Fibroblast of lung (primary cell): ENCODE data around the gene SLF2. TPM values are rescaled to one million over a fixed set of nuclear protein-coding genes. Genes with fewer than 3 reads are reported as not detected.

Experiments
- DNase-seq, 2 donors: peaks; one replicate each; pipeline versions ENCODE4 v3.0.0 to v3.0.0-alpha.2; 2010; ENCODE audit warnings: low read depth in 2 of 2
- H2AFZ ChIP-seq: 2 replicates; pipeline ENCODE4 v1.5.1; 2012; ENCODE audit warnings: low read length, control low read depth, inconsistent platforms
- H3K27ac ChIP-seq: 2 replicates; pipeline ENCODE4 v1.5.1; 2011; ENCODE audit warnings: low read length, control low read depth; ENCODE audit not compliant: insufficient read depth
- H3K27me3 ChIP-seq: 2 replicates; pipeline ENCODE4 v1.5.1; 2011; ENCODE audit warnings: mild to moderate bottlenecking, low read length; ENCODE audit not compliant: control insufficient read depth, insufficient read depth
- H3K36me3 ChIP-seq: 2 replicates; pipeline ENCODE4 v1.5.1; 2011; ENCODE audit warnings: low read length; ENCODE audit not compliant: control insufficient read depth, insufficient read depth
- H3K4me1 ChIP-seq: 2 replicates; pipeline ENCODE4 v1.5.1; 2011; ENCODE audit warnings: low read length; ENCODE audit not compliant: control insufficient read depth, insufficient read depth; ENCODE audit errors: extremely low read depth
- H3K4me2 ChIP-seq: 2 replicates; pipeline ENCODE4 v1.5.1; 2011; ENCODE audit warnings: low read length, control low read depth; ENCODE audit not compliant: insufficient read depth; ENCODE audit errors: extremely low read depth
- H3K4me3 ChIP-seq, 4 experiments: fragments of 200-600 bp in 1 of 4; sonication (generic) in 1 of 4; replicated peaks in 1 of 4; 2 replicates each; pipeline ENCODE4 v1.5.1; 2011 to 2016; ENCODE audit warnings: low read length in 4 of 4, low read depth in 3 of 4, mild to moderate bottlenecking in 3 of 4, control low read depth in 2 of 4, inconsistent platforms in 1 of 4, mixed read lengths in 1 of 4; ENCODE audit not compliant: insufficient read depth in 1 of 4; ENCODE audit errors: control extremely low read depth in 1 of 4
- H3K79me2 ChIP-seq: 2 replicates; pipeline ENCODE4 v1.5.1; 2012; ENCODE audit warnings: mild to moderate bottlenecking, low read length, inconsistent platforms; ENCODE audit not compliant: control insufficient read depth, insufficient read depth
- H3K9ac ChIP-seq: 2 replicates; pipeline ENCODE4 v1.5.1; 2011; ENCODE audit warnings: mild to moderate bottlenecking, low read length, control low read depth; ENCODE audit not compliant: insufficient read depth
- H3K9me3 ChIP-seq: 2 replicates; pipeline ENCODE4 v1.5.1; 2012; ENCODE audit warnings: low read depth, low read length; ENCODE audit not compliant: control insufficient read depth, insufficient read depth
- H4K20me1 ChIP-seq: 2 replicates; pipeline ENCODE4 v1.5.1; 2011; ENCODE audit warnings: low read length; ENCODE audit not compliant: control insufficient read depth, insufficient read depth; ENCODE audit errors: extremely low read depth
- EZH2 ChIP-seq: IDR thresholded peaks from 2 replicates; pipeline ENCODE4 v1.5.1; 2012; ENCODE audit warnings: low read length, control low read depth, mild to moderate bottlenecking; ENCODE audit errors: missing control alignments
- polyA plus RNA-seq, 2 donors: library from polyadenylated mRNA; depleted of rRNA in 1 of 2; stranded (reverse) in 1 of 2; unstranded in 1 of 2; fragments of >200 nt; gene quantifications; 2 replicates each; pipeline ENCODE4 v1.2.1, GENCODE V29; 2011 to 2012; ENCODE audit warnings: missing spikeins in 1 of 2
- total RNA-seq: library from RNA; depleted of rRNA; stranded (reverse); fragments of >200 nt; gene quantifications from 2 replicates; pipeline ENCODE4 v1.2.1, GENCODE V29; 2014
- TF ChIP-seq, protein P1 (sequence below), 2 donors: IDR thresholded peaks in 1 of 2; conservative IDR thresholded peaks in 1 of 2; 1 replicate in 1 of 2; 2 replicates in 1 of 2; pipeline ENCODE4 v1.5.1; 2011 to 2012; ENCODE audit warnings: low read length in 2 of 2, control low read depth in 1 of 2, inconsistent platforms in 1 of 2, low read depth in 1 of 2, mild to moderate bottlenecking in 1 of 2

Gene SLF2
- total and polyA plus RNA-seq, 2 donors (not counting 1 experiment from before 2014, with no cell fraction given): 16.6 to 32.5 TPM

DNA sequence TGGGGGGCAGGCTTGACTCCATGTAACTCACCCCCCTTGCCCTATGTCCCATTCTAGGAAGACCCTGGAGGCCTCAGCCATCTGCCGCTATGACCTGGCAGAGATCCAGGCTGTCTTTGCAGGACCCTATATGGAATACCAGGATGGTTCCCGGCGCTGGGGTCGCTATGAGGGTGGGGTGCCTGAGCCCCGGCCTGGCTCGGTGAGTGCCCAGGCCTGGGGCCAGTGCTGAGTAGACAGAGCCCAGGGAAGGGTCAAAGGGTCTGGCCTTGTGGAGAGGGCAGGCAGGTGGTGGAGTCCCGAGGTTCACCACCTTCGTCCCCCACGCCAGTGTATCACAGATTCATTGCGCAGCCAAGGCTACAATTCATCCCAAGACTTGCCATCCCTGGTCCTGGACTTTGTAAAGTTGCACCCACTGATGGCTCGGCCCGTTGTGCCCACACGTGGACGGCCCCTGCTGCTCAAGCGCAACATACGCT lies 67.1 kb downstream of the SLF2 start:
- no peak for DNase-seq
- Histone ChIP-seq H3K4me1 (no peaks in the 10 kb centered on the region), H4K20me1 (no peaks in the 10 kb centered on the region), H3K4me3 (no peak overlapping the region), H3K9ac (no peak overlapping the region), H3K4me2 (no peak overlapping the region), H2AFZ (no peak overlapping the region), H3K36me3 (peaks cover 9% of the 10 kb centered on the region), H3K9me3 (no peaks in the 10 kb centered on the region), H3K27me3 (no peaks in the 10 kb centered on the region), H3K79me2 (no peaks in the 10 kb centered on the region), H3K27ac (no peak overlapping the region)
- TF ChIP-seq, protein P1, sequence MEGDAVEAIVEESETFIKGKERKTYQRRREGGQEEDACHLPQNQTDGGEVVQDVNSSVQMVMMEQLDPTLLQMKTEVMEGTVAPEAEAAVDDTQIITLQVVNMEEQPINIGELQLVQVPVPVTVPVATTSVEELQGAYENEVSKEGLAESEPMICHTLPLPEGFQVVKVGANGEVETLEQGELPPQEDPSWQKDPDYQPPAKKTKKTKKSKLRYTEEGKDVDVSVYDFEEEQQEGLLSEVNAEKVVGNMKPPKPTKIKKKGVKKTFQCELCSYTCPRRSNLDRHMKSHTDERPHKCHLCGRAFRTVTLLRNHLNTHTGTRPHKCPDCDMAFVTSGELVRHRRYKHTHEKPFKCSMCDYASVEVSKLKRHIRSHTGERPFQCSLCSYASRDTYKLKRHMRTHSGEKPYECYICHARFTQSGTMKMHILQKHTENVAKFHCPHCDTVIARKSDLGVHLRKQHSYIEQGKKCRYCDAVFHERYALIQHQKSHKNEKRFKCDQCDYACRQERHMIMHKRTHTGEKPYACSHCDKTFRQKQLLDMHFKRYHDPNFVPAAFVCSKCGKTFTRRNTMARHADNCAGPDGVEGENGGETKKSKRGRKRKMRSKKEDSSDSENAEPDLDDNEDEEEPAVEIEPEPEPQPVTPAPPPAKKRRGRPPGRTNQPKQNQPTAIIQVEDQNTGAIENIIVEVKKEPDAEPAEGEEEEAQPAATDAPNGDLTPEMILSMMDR (conservative IDR thresholded peaks at IDR 0.05 in 1 of 2, IDR thresholded peaks at IDR 0.05 in 1 of 2; ENCODE audit: low read depth in 1 of 2, low read length in 2 of 2): no peak
- no peak for TF ChIP-seq EZH2

DNA sequence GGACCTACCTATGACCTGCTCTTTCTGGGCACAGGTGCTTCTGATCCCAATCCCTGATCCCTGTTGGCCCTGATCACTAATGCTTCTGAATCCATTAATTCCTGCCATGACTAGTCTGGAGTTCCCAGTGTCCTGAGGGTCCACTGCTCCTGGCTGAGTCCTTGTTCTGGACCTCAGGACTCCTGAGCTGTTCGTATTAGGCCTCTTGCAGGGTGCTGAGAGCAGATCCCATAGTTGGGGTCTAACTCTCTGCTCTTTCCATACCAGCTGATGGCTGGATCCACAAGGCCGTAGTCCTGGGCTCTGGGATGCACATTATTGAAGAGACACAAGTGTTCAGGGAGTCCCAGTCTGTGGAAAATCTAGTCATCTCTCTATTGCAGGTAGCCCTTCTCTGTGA lies 67.5 kb downstream of the SLF2 start:
- Histone ChIP-seq H3K4me3 (no peak overlapping the region), H3K27me3 (no peaks in the 10 kb centered on the region), H3K9me3 (no peaks in the 10 kb centered on the region), H3K79me2 (no peaks in the 10 kb centered on the region), H3K36me3 (peaks cover 9% of the 10 kb centered on the region), H2AFZ (no peak overlapping the region), H4K20me1 (no peaks in the 10 kb centered on the region), H3K9ac (no peak overlapping the region), H3K4me2 (no peak overlapping the region), H3K27ac (no peak overlapping the region), H3K4me1 (no peaks in the 10 kb centered on the region)
- DNase-seq: no peak
- TF ChIP-seq, protein P1 (conservative IDR thresholded peaks at IDR 0.05 in 1 of 2, IDR thresholded peaks at IDR 0.05 in 1 of 2; ENCODE audit: low read depth in 1 of 2, low read length in 2 of 2): no peak
- no peak for TF ChIP-seq EZH2

DNA sequence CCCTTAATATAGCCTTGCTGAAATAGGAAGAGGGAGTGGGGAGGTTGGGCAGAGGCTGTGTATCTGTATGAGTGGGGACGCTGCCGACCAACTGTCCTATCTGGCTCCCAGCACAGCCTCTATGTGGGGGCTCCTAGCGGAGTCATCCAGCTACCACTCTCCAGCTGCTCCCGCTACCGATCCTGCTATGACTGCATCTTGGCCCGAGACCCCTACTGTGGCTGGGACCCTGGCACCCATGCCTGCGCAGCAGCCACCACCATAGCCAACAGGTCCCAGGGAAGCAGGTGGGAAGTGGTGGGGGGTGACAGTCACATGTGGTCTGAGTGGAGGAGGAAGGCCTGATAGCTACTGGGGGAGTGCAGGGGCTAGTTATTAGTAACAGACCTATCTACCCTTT lies 67.9 kb downstream of the SLF2 start:
- Histone ChIP-seq H3K36me3 (peaks cover 9% of the 10 kb centered on the region), H3K27me3 (no peaks in the 10 kb centered on the region), H3K9ac (no peak overlapping the region), H3K79me2 (no peaks in the 10 kb centered on the region), H3K9me3 (no peaks in the 10 kb centered on the region), H3K4me2 (no peak overlapping the region), H2AFZ (no peak overlapping the region), H3K4me1 (no peaks in the 10 kb centered on the region), H4K20me1 (no peaks in the 10 kb centered on the region), H3K27ac (no peak overlapping the region), H3K4me3 (no peak overlapping the region)
- no peak for DNase-seq
- TF ChIP-seq, protein P1 (conservative IDR thresholded peaks at IDR 0.05 in 1 of 2, IDR thresholded peaks at IDR 0.05 in 1 of 2; ENCODE audit: low read depth in 1 of 2, low read length in 2 of 2): no peak
- no peak for TF ChIP-seq EZH2
